ENCODE data around the gene TANK. TPM values are rescaled to one million over a fixed set of nuclear protein-coding genes. Genes with fewer than 3 reads are reported as not detected.

TANK gene
- 41.4 and 60.3 TPM in 2 replicates for total RNA-seq (ENCODE audit: low replicate concordance)

GRCh38 chr2:161160226-161161073 is at the start of gene TANK:
TANK (plus strand) TSS chr2:161160428; CDS start chr2:161179663, 19,235 bp downstream.

Other genes starting within 250 kb of the TANK start
- gene PSMD14, start 148.0 kb downstream of the TANK start, total RNA-seq (ENCODE audit: low replicate concordance) = 58.4 and 74.4 TPM in 2 replicates

Measured in smooth muscle cell of the coronary artery (primary cell).